Spleen (tissue), 11 donors: ENCODE data around the gene LCN12. TPM values are rescaled to one million over a fixed set of nuclear protein-coding genes. Genes with fewer than 3 reads are reported as not detected.

ENCODE experiments used
- DNase-seq: peaks from one replicate; pipeline ENCODE4 v3.0.0-alpha.2; 2020
- H3K27ac ChIP-seq, 8 donors: fragments of 200-600 bp; sonication (generic) in 7 of 8; 1 replicate in 4 of 8; 2 replicates in 4 of 8; pipeline versions ENCODE4 v1.5.0 to v1.8.0; 2016 to 2021; ENCODE audit warnings: inconsistent platforms in 4 of 8, mild to moderate bottlenecking in 4 of 8, moderate library complexity in 1 of 8
- H3K27me3 ChIP-seq, 7 donors: fragments of 200-600 bp; sonication (generic) in 6 of 7; replicated peaks in 1 of 7; 1 replicate in 4 of 7; 2 replicates in 3 of 7; pipeline versions ENCODE4 v1.5.0 to v1.8.0; 2016 to 2021; ENCODE audit warnings: inconsistent platforms in 3 of 7, mild to moderate bottlenecking in 1 of 7
- H3K36me3 ChIP-seq, 6 donors: fragments of 200-600 bp; sonication (generic) in 5 of 6; 1 replicate in 4 of 6; 2 replicates in 2 of 6; pipeline versions ENCODE4 v1.5.0 to v1.8.0; 2016 to 2021; ENCODE audit warnings: inconsistent platforms in 2 of 6
- H3K4me1 ChIP-seq, 6 donors: fragments of 200-600 bp; sonication (generic) in 5 of 6; 1 replicate in 3 of 6; 2 replicates in 3 of 6; pipeline versions ENCODE4 v1.5.0 to v1.8.0; 2016 to 2021; ENCODE audit warnings: inconsistent platforms in 3 of 6
- H3K4me3 ChIP-seq, 8 donors: fragments of 200-600 bp; sonication (generic) in 7 of 8; 1 replicate in 4 of 8; 2 replicates in 4 of 8; pipeline versions ENCODE4 v1.5.0 to v1.8.0; 2016 to 2021; ENCODE audit warnings: inconsistent platforms in 4 of 8, mild to moderate bottlenecking in 4 of 8, moderate library complexity in 2 of 8
- H3K9me3 ChIP-seq, 8 donors: fragments of 200-600 bp; sonication (generic) in 7 of 8; 1 replicate in 4 of 8; 2 replicates in 4 of 8; pipeline versions ENCODE4 v1.5.0 to v1.8.0; 2016 to 2021; ENCODE audit warnings: inconsistent platforms in 4 of 8
- POLR2A ChIP-seq, 3 donors: fragments of 450-650 bp; IDR thresholded peaks; one replicate each; pipeline ENCODE4 v1.5.1; 2017; ENCODE audit warnings: antibody characterized with exemption in 3 of 3, mild to moderate bottlenecking in 1 of 3
- POLR2AphosphoS5 ChIP-seq, 3 donors: sonication (generic); formaldehyde crosslinking; IDR thresholded peaks; one replicate each; pipeline ENCODE4 v1.5.1; 2017; ENCODE audit warnings: antibody characterized with exemption in 3 of 3
- WGBS, 5 donors: extraction: QIAGEN DNeasy Blood & Tissue Kit in 3 of 5; methylation state at CpG; one replicate each; pipeline versions ENCODE4 v1.1.5 to v1.1.7; 2013 to 2018; 5-methylcytosine and 5-hydroxymethylcytosine counted together
- intact Hi-C: fragments of 100-400 bp; cut with DNase I; formaldehyde crosslinking; loops from one replicate; pipeline ENCODE4 v1.15.0; 2023; ENCODE audit warnings: low total_unique reads
- polyA plus RNA-seq, 3 donors: library from polyadenylated mRNA; stranded (reverse); fragments of 200-250 nt; gene quantifications; one replicate each; pipeline ENCODE4 v1.2.1, GENCODE V29; 2013
- total RNA-seq, 7 donors: library from RNA; depleted of rRNA in 3 of 7; stranded (reverse); fragments of >200 nt in 3 of 7; fragmentation: NEBNext Ultra II Directional in 4 of 7; extraction: Animal tissue kit (Norgen Biotek cat#: 25700) in 4 of 7; gene quantifications; one replicate each; pipeline versions ENCODE4 v1.1.0 to v1.2.1, GENCODE V29; 2016 to 2021
- TF ChIP-seq, protein P1 (sequence below), 11 experiments: fragments of 200-600 bp in 7 of 11; fragments of 450-650 bp in 4 of 11; sonication (generic) in 4 of 11; IDR thresholded peaks in 8 of 11; conservative IDR thresholded peaks in 3 of 11; 1 replicate in 7 of 11; 2 replicates in 4 of 11; pipeline versions ENCODE4 v1.4.0 to v1.8.0; 2016 to 2021; ENCODE audit warnings: antibody characterized with exemption in 11 of 11, inconsistent platforms in 4 of 11, mild to moderate bottlenecking in 1 of 11
- donor health status: healthy with polysubstance abuse.
- donor health status: DM: no; HTN: no; CAD: no; lungs with moderate emphysema.
- donor health status: DM: no; HTN: no; CAD: no.
- donor health status: Bipolar disorder and iron deficiency.
- donor health status: healthy.
- donor health status: DM: no; HTN: no; CAD: no.
- donor health status: DM: yes; HTN: yes; CAD: no.

Gene LCN12
- total and polyA plus RNA-seq, 10 donors: 0.83 to 63.4 (median 8.3) TPM

GRCh38 chr9:136979769-136980587 lies 27.9 kb downstream of the LCN12 start:
- TF ChIP-seq POLR2AphosphoS5 (IDR thresholded peaks at IDR 0.05): peak in 1 of 3 donors; percentile 33
- TF ChIP-seq POLR2A (IDR thresholded peaks at IDR 0.05): no peak
- Histone ChIP-seq H3K27me3 (peaks cover 1 to 82% (median 23%) of the 10 kb centered on the region in 7 donors), H3K4me1 (peaks cover 16 to 79% (median 60%) of the 10 kb centered on the region in 6 donors), H3K9me3 (no peaks in the 10 kb centered on the region), H3K4me3 (no peak overlapping the region), H3K27ac (peak overlapping the region in 4 of 8 donors; percentile 8 to 84 (median 39)), H3K36me3 (no peaks in the 10 kb centered on the region)
- no peak for DNase-seq
- intact Hi-C loops: no loop called here
- 79 to 89% (median 85%) methylated on average over 8 to 26 of the region's 26 CpGs for WGBS, 5 donors

DNA sequence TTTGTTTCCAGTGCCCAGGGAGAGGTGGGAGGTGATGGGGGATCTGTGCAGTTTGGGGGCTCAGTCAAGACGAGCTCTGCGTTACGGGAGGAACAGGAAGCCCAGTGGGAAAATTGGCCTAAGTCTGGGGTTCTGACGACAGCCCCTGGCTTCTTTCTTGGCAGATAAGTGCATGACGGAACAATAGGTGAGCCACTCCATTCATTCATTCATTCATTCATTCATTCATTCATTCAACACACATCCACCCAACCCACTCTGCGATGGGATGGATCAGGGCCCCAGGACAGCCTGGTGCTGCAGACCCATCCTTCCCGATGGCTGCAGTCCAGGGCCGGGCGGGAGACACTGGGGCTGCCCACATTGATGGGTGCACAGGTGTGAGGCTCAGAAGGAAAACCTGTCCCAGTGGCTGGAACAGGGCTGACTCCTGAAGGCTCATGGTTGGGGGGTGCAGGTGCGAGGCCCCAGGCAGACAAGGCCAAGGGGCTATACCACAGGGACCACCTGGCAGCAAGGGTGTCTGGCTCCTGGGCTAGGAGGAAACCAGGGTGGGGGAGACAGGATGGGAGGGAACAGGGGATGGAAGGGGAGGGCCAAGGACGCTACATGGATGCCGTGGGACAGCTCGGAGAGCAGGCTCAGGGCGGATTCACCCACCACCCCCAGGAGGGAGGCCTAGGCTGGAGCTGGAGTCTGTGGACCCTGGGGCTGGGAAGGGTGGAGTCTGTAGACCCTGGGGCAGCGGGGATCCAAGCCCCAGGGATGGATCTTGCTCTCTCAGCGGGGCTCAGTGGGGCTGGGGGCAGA lies 28.8 kb downstream of the LCN12 start:
- 77 to 87% (median 80%) methylated on average over 16 of the region's 16 CpGs for WGBS, 5 donors
- Histone ChIP-seq H3K27me3 (peaks cover 5 to 85% (median 32%) of the 10 kb centered on the region in 7 donors), H3K27ac (peak overlapping the region in 5 of 8 donors; percentile 38 to 84 (median 56)), H3K9me3 (no peaks in the 10 kb centered on the region), H3K36me3 (no peaks in the 10 kb centered on the region), H3K4me1 (peaks cover 11 to 79% (median 59%) of the 10 kb centered on the region in 6 donors), H3K4me3 (no peak overlapping the region)
- TF ChIP-seq POLR2AphosphoS5 (IDR thresholded peaks at IDR 0.05): peak in 1 of 3 donors; percentile 4
- TF ChIP-seq, protein P1, sequence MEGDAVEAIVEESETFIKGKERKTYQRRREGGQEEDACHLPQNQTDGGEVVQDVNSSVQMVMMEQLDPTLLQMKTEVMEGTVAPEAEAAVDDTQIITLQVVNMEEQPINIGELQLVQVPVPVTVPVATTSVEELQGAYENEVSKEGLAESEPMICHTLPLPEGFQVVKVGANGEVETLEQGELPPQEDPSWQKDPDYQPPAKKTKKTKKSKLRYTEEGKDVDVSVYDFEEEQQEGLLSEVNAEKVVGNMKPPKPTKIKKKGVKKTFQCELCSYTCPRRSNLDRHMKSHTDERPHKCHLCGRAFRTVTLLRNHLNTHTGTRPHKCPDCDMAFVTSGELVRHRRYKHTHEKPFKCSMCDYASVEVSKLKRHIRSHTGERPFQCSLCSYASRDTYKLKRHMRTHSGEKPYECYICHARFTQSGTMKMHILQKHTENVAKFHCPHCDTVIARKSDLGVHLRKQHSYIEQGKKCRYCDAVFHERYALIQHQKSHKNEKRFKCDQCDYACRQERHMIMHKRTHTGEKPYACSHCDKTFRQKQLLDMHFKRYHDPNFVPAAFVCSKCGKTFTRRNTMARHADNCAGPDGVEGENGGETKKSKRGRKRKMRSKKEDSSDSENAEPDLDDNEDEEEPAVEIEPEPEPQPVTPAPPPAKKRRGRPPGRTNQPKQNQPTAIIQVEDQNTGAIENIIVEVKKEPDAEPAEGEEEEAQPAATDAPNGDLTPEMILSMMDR (IDR thresholded peaks at IDR 0.05 in 8 of 11, conservative IDR thresholded peaks at IDR 0.05 in 3 of 11): no peak
- intact Hi-C loops: no loop called here
- no peak for DNase-seq

GRCh38 chr9:136981588-136982231 lies 29.6 kb downstream of the LCN12 start:
- Histone ChIP-seq H3K4me1 (peaks cover 7 to 73% (median 52%) of the 10 kb centered on the region in 6 donors), H3K4me3 (no peak overlapping the region), H3K27me3 (peaks cover 5 to 85% (median 35%) of the 10 kb centered on the region in 7 donors), H3K9me3 (no peaks in the 10 kb centered on the region), H3K27ac (peak overlapping the region in 5 of 8 donors; percentile 38 to 84 (median 56)), H3K36me3 (no peaks in the 10 kb centered on the region)
- 55 to 76% (median 67%) methylated on average over 10 to 17 of the region's 17 CpGs for WGBS, 5 donors
- intact Hi-C loops: no loop called here
- TF ChIP-seq POLR2A (IDR thresholded peaks at IDR 0.05) (no peak), POLR2AphosphoS5 (IDR thresholded peaks at IDR 0.05) (peak in 2 of 3 donors; percentile 35 to 43)
- no peak for DNase-seq

DNA sequence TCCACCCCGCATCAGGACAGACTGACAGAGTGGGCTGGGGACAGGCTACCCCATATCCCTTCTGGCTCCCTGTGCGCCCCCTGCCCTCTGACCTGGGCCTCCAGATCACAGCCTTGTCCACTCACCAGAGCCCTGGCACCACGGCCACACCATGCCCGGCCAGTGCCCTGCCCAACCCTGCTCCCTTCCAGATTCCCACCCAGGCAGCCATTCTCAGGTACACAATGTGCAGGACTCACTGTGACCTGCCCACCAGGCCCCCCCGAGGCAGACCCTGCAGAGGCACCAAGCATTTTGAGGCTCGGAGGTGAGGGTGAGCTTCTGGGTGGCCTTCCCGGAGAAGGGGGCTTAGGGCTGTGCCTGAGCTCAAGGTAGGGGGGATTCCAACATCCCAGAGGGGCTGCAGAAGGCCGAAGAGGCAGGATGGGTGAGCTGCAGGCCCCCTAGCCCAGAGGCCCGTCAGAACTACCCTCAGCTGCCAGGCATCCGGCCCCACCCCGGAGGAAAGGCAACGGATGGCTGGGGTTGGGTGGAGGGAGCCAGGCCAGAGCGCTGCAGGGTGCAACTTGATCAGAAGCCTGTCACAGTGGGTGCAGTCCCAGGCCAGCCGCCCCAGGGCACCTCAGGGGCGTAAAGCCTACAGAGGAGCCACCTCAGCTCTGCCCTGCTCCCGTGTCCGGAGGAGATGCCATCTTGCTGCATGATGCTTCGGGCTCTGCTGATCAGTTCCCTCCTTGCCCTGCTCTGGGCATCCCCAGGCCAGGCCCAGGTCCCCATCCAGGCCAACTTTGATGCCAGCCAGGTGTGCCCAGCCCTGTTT lies 30.4 kb downstream of the LCN12 start, which contains the start of gene LCNL1:
Gene LCNL1, plus strand, starts transcription at position 762 of the 820 bp plus-strand sequence. CDS start 594 bp downstream, outside the sequence.
- no peak within 1 kb of the TSS for H3K4me3 ChIP-seq
- no peaks in the 10 kb centered on the region for H3K36me3 ChIP-seq
- peak within 1 kb of the TSS in 4 of 8 donors; percentile 38 to 84 (median 60) for H3K27ac ChIP-seq
- TF ChIP-seq, protein P1 (IDR thresholded peaks at IDR 0.05 in 8 of 11, conservative IDR thresholded peaks at IDR 0.05 in 3 of 11): no peak
- TF ChIP-seq POLR2A (IDR thresholded peaks at IDR 0.05): no peak
- TF ChIP-seq POLR2AphosphoS5 (IDR thresholded peaks at IDR 0.05): peak in 2 of 3 donors; percentile 35 to 39
- intact Hi-C loops: no loop called here
- H3K9me3 ChIP-seq: no peaks in the 10 kb centered on the region
- WGBS, 5 donors: 75 to 85% (median 80%) methylated on average over 9 to 18 of the region's 18 CpGs
- H3K27me3 ChIP-seq: peaks cover 5 to 85% (median 34%) of the 10 kb centered on the region in 7 donors
- no peak for DNase-seq
- peaks cover under 1 to 66% (median 45%) of the 10 kb centered on the region in 6 donors for H3K4me1 ChIP-seq
